Gastroesophageal sphincter (tissue), 4 donors: Measurements from ENCODE around the gene NPFF. TPM values are rescaled to one million over a fixed set of nuclear protein-coding genes. Genes with fewer than 3 reads are reported as not detected.

Source experiments
- ATAC-seq: fragments of 150-250 bp; one replicate; pipeline ENCODE4 v1.9.1; 2016; ENCODE audit warnings: mild to moderate bottlenecking, moderate library complexity
- H3K27ac ChIP-seq, 4 donors: fragments of 200-600 bp; sonication (generic) in 3 of 4; 1 replicate in 3 of 4; 2 replicates in 1 of 4; pipeline ENCODE4 v1.5.1; 2016 to 2019
- H3K27me3 ChIP-seq: fragments of 200-600 bp; sonication (generic); one replicate; pipeline ENCODE4 v1.5.1; 2019
- H3K36me3 ChIP-seq, 2 donors: fragments of 200-600 bp; sonication (generic); one replicate each; pipeline ENCODE4 v1.5.1; 2019; ENCODE audit warnings: control low read depth in 1 of 2
- H3K4me1 ChIP-seq, 3 donors: fragments of 200-600 bp; sonication (generic); 1 replicate in 2 of 3; 2 replicates in 1 of 3; pipeline ENCODE4 v1.5.1; 2016 to 2019; ENCODE audit warnings: control low read depth in 2 of 3
- H3K4me3 ChIP-seq, 2 donors: fragments of 200-600 bp; sonication (generic); one replicate each; pipeline ENCODE4 v1.5.1; 2019; ENCODE audit warnings: mild to moderate bottlenecking in 1 of 2, moderate library complexity in 1 of 2
- H3K9me3 ChIP-seq, 3 donors: fragments of 200-600 bp; sonication (generic); one replicate each; pipeline ENCODE4 v1.5.1; 2017 to 2019; ENCODE audit warnings: control low read depth in 2 of 3
- EP300 ChIP-seq: sonication (generic); formaldehyde crosslinking; IDR thresholded peaks from one replicate; pipeline ENCODE4 v1.6.1; 2017; ENCODE audit warnings: antibody characterized with exemption, mild to moderate bottlenecking
- POLR2A ChIP-seq, 2 donors: fragments of 450-650 bp; IDR thresholded peaks; one replicate each; pipeline ENCODE4 v1.6.1; 2017; ENCODE audit warnings: antibody characterized with exemption in 2 of 2, mild to moderate bottlenecking in 2 of 2, moderate library complexity in 1 of 2
- POLR2AphosphoS5 ChIP-seq: sonication (generic); formaldehyde crosslinking; IDR thresholded peaks from one replicate; pipeline ENCODE4 v1.6.1; 2017; ENCODE audit warnings: antibody characterized with exemption
- WGBS, 2 donors: methylation state at CpG; one replicate each; pipeline ENCODE4 v1.1.5; 2018; ENCODE audit warnings: low coverage in 1 of 2; 5-methylcytosine and 5-hydroxymethylcytosine counted together
- total RNA-seq, 4 donors: library from RNA; depleted of rRNA; stranded (reverse); fragments of >200 nt; gene quantifications; one replicate each; pipeline ENCODE4 v1.1.0, GENCODE V29; 2016
- TF ChIP-seq, protein P1 (sequence below), 4 experiments: fragments of 200-600 bp in 2 of 4; fragments of 450-650 bp in 2 of 4; sonication (generic) in 1 of 4; IDR thresholded peaks; one replicate each; pipeline ENCODE4 v1.5.1; 2017 to 2019; ENCODE audit warnings: antibody characterized with exemption in 4 of 4, mild to moderate bottlenecking in 2 of 4, moderate library complexity in 2 of 4

Gene NPFF
- total RNA-seq, 4 donors from 2014 or later, result not detected

DNA sequence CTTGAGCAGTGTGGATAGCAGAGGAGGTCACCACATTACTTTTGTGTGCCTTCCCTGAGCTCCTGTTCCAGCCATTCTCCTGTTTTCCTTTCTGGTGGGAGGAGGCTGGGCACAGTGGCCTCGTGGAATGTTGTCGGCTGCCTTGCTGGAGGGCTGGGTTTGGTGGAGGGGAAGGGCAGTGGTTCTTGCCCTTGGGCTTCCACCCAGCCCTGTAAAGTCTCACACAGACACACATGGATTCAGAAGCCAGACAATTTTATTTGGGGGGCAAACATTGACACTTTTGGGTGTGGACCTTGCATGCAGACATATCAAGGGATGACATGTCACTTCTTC, 866 bp downstream of the NPFF start:
- H3K27me3 ChIP-seq, result no peaks in the 10 kb centered on the region
- TF ChIP-seq, protein P1, sequence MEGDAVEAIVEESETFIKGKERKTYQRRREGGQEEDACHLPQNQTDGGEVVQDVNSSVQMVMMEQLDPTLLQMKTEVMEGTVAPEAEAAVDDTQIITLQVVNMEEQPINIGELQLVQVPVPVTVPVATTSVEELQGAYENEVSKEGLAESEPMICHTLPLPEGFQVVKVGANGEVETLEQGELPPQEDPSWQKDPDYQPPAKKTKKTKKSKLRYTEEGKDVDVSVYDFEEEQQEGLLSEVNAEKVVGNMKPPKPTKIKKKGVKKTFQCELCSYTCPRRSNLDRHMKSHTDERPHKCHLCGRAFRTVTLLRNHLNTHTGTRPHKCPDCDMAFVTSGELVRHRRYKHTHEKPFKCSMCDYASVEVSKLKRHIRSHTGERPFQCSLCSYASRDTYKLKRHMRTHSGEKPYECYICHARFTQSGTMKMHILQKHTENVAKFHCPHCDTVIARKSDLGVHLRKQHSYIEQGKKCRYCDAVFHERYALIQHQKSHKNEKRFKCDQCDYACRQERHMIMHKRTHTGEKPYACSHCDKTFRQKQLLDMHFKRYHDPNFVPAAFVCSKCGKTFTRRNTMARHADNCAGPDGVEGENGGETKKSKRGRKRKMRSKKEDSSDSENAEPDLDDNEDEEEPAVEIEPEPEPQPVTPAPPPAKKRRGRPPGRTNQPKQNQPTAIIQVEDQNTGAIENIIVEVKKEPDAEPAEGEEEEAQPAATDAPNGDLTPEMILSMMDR (IDR thresholded peaks at IDR 0.05), result no peak
- no peak for TF ChIP-seq POLR2A (IDR thresholded peaks at IDR 0.05)
- no peak for TF ChIP-seq POLR2AphosphoS5
- TF ChIP-seq EP300, result no peak
- H3K36me3 ChIP-seq, result peaks cover 0 to 66% of the 10 kb centered on the region in 2 donors
- no peak overlapping the region for H3K27ac ChIP-seq
- WGBS, 2 donors, result 8% methylated on average over 2 of the region's 2 CpGs; no CpG with 5 or more reads in 1 of the 2 donors
- H3K9me3 ChIP-seq, result no peaks in the 10 kb centered on the region
- ATAC-seq, result no peak
- no peak overlapping the region for H3K4me3 ChIP-seq
- peaks cover 0 to 31% (median 13%) of the 10 kb centered on the region in 3 donors for H3K4me1 ChIP-seq

DNA sequence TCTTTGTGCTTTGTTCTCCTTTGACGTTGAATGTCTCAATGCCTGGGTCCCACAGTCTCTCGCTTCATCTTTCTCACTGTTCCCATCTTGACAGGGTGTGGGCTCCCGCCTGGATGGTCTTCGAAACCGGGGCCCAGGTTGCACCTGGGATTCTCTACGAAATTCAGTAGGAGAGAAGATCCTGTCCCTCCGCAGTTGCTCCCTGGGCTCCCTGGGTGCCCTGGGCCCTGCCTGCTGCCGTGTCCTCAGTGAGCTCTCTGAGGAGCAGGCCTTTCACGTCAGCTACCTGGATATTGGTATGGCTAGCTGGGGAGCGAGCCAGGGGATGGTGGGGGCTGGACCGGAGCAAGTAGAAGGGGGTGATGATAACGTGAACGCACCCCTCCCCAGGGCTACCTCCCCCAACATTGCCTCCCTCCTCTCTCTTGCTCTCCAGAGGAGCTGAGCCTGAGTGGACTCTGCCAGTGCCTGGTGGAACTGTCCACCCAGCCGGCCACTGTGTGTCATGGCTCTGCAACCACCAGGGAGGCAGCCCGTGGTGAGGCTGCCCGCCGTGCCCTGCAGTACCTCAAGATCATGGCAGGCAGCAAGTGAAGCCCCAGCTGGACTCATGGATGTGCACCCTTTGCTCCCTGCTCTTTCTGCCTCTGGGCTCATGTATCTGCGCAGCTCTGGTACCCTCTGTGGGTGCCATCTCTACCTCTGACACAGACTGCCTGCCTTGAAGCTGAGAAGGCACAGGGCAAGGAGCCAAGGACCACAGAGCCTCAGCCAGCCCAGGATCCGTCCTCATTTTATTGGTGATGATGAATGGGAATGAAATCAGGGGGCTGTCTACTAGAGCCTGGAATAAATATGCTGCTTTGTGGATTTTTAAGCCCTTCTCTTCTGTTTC, 1.5 kb downstream of the NPFF start:
- no peak for ATAC-seq
- Histone ChIP-seq H3K4me3 (no peak overlapping the region), H3K4me1 (peaks cover 0 to 32% (median 13%) of the 10 kb centered on the region in 3 donors), H3K27ac (peak overlapping the region in 3 of 4 donors; percentile 41 to 49 (median 45)), H3K36me3 (peaks cover 0 to 60% of the 10 kb centered on the region in 2 donors), H3K27me3 (no peaks in the 10 kb centered on the region), H3K9me3 (no peaks in the 10 kb centered on the region)
- TF ChIP-seq, protein P1 (IDR thresholded peaks at IDR 0.05), result no peak
- no peak for TF ChIP-seq EP300
- 80% methylated on average over 2 of the region's 19 CpGs; no CpG with 5 or more reads in 1 of the 2 donors for WGBS, 2 donors

DNA sequence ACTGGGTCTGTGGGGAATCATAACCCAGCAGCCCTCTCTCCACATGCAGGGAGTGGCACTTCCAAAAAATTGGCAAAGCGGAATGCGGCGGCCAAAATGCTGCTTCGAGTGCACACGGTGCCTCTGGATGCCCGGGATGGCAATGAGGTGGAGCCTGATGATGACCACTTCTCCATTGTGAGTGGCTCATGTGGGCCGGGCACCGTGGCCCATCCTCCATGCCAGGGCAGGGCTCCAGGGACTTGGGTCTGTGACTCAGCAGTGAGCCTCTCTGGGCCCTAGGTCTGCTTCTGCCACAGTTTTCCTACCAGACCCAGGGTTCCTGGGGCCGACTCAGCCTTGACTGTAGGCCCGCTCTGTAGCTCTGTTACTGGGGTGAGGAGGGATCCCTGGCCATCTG, 2.2 kb downstream of the NPFF start:
- Histone ChIP-seq H3K36me3 (peaks cover 0 to 53% of the 10 kb centered on the region in 2 donors), H3K4me3 (no peak overlapping the region), H3K9me3 (no peaks in the 10 kb centered on the region), H3K27me3 (no peaks in the 10 kb centered on the region), H3K4me1 (peaks cover 0 to 35% (median 13%) of the 10 kb centered on the region in 3 donors), H3K27ac (peak overlapping the region in 3 of 4 donors; percentile 41 to 49 (median 45))
- TF ChIP-seq EP300, result no peak
- no peak for TF ChIP-seq POLR2A (IDR thresholded peaks at IDR 0.05)
- TF ChIP-seq POLR2AphosphoS5, result no peak
- TF ChIP-seq, protein P1 (IDR thresholded peaks at IDR 0.05), result no peak
- no peak for ATAC-seq
- WGBS, 2 donors, result 50% methylated on average over 2 of the region's 10 CpGs; no CpG with 5 or more reads in 1 of the 2 donors

DNA sequence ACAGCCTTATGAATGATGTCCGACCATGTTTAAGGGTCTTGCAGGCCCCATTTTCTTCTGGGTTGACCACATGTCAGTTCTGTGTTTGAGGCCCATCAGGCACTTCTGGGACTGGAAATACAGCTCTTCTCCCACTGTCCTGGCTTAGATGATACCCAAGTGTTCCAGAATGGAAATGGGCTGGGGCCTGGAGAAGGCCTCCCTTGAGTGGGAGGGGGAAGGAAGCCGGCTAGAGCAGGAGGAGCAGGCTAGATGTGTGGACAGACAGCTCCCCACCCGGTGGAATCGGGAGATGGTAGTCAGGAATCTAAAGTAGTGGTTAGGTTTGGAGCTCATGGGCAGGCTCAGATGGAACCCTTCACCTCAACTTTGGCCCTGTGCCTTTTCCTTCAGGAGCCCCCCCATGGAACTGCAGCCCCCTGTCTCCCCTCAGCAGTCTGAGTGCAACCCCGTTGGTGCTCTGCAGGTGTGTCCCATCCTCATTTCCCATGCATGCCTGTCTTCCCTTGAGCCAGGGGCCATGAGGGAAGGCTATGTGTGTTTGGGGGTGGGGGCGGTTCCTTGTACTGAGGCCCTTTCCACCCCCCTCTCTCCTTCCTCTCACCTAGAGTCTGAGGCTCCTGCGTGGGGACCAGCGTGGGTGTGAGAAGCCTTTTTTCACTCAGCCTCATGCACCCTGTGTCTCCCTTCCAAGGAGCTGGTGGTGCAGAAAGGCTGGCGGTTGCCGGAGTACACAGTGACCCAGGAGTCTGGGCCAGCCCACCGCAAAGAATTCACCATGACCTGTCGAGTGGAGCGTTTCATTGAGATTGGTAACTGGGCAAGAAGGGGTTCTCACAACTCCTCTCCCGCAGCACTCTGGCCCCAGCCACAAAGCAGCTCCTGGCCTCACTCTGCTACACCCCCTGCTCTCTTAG, 3.0 kb downstream of the NPFF start:
- no peak overlapping the region for H3K4me3 ChIP-seq
- no peak for TF ChIP-seq POLR2AphosphoS5
- no peak for TF ChIP-seq EP300
- no peak for TF ChIP-seq POLR2A (IDR thresholded peaks at IDR 0.05)
- TF ChIP-seq, protein P1 (IDR thresholded peaks at IDR 0.05), result no peak
- no peaks in the 10 kb centered on the region for H3K9me3 ChIP-seq
- peaks cover 0 to 48% of the 10 kb centered on the region in 2 donors for H3K36me3 ChIP-seq
- ATAC-seq, result no peak
- H3K27ac ChIP-seq, result peak overlapping the region in 2 of 4 donors; percentile 3 to 41
- H3K4me1 ChIP-seq, result peaks cover 0 to 42% (median 13%) of the 10 kb centered on the region in 3 donors
- H3K27me3 ChIP-seq, result no peaks in the 10 kb centered on the region
- 56 to 86% methylated on average over 5 to 10 of the region's 14 CpGs for WGBS, 2 donors
